GM20431 (cell line): ENCODE data around the gene FAM227B.
"Not testable (repeated sequence)": the region's sequence is repeated elsewhere in the genome, so short reads cannot be mapped to it uniquely, and the experiment has no call there.

Source experiments
- in situ Hi-C: fragments of 300-500 bp; cut with MseI, MboI; formaldehyde crosslinking; loops from one replicate; pipeline ENCODE4 v1.15.0; 2020; ENCODE audit warnings: low sequenced_read_pairs; ENCODE audit not compliant: unreplicated experiment

FAM227B gene

DNA sequence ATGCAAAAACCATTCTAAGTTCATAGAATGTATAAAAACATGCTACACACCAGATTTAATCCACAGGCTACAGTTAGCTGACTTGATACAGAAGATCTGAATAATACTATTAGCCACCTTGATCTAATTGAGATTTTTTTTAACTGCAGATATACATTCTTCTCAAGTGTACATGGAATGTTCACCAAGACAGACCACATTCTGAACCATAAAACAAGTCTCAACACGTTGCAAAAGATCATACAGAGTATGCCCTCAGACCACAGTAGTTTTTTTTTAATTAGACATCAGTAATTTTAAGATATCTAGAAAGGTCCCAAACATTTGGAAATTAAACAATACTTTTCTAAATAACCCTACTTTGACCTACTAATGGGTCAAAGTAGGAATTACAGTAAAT is 114.3 kb downstream of the FAM227B start:
- in situ Hi-C loops, result no loop called here

- in situ Hi-C loops, result no loop called here
Observed at GRCh38 chr15:49501586-49501985, 119.0 kb downstream of the FAM227B start.

- in situ Hi-C loops, result no loop called here
Observed at GRCh38 chr15:49495993-49496753, 124.4 kb downstream of the FAM227B start.

DNA sequence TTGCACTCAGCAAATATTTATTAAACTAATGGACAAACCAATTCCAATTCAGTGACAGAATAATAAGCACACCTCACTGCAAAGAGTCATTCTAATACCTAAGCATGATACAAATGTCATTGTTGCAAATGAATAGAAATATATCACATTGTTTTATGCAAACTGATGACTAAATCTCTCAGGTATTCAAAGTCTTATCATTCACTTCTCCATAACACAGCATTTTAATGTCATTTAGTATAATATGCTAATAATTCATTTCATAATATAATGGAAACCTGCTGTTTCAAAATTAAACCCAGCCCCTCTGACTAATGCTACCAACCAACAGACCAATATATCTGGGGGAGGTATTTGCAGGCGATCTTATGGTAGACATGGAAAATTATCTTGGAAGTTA is 125.8 kb downstream of the FAM227B start:
- in situ Hi-C loops, result no loop called here

DNA sequence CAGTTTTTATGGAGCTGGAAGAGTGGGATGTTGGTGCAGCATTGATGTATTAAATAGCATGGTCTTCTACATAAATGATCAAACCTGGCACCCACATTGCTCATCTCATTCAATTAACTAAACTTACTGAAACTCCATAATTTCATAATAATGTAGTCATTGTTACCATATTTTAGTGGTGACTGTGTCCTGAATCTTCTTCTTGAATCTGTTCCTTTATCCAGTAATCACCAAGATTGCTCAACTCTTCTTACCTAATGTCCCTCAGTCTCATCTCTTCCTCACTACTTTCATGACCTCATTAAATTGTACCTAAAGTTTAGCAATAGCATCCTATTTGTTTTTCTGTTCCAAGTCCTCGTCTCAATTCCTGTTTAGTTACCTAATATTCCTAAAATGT is 127.8 kb downstream of the FAM227B start:
- in situ Hi-C loops, result no loop called here

DNA sequence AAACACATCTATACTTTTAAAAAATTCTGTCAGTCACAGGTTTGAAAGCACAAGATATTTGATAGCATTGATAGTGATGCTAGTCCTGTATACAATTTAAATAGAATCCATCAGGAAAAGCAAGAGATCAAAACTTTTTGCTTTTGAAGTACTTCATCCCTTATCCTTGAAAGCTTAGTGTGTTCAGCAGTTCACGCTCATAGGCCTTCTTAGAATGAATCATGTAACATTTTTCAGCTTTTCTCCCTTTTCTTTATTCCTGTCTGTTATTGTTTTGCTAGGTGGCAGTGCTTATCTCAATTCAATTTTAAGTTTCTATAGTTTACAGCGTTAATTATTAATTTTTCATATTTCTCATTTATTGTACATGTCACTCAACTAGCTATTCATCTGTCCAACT is 128.5 kb downstream of the FAM227B start:
- in situ Hi-C loops, result no loop called here

DNA sequence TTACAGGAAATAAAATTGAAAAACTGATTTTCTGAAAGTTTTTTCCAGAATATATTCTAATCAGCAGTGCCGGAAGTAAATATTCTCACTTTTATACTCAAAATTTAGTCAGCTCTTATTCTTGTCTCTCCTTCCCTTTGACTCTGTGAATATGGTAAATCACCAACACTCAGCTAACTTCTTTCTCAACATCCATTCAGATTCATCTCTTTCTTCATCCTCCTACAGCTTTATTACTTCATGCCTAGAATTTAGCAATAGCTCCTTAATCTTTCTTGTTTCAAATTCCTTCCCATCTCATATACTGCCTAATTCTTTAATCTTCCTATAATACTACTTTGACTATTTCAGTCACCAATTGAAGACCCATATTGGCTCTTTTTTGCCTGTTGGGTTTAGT is 129.7 kb downstream of the FAM227B start:
- in situ Hi-C loops, result no loop called here

DNA sequence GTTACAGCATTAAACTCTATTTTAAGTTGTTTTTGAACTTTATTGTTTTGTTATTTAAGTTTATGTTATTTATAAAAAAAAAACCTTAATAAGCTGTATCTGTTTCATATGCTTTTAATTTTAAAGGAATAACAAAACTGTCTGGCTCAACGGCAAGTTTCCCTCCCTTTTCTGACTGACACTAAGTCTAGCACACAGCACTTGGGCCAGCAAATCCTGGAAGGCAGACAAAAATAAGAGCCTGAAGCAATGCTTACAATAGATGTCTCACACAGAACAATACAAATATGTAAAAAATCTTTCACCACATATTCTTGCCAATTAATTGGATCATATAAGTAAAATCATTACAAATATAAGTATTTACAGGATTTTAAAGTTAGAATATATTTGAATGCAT is 135.2 kb downstream of the FAM227B start:
- in situ Hi-C loops, result not testable (repeated sequence)

GRCh38 chr15:49478982-49479381 is 141.6 kb downstream of the FAM227B start:
- in situ Hi-C loops, result not testable (repeated sequence)

- in situ Hi-C loops, result not testable (repeated sequence)
Observed at GRCh38 chr15:49478021-49478420, 142.6 kb downstream of the FAM227B start.

- in situ Hi-C loops, result no loop called here
Observed at GRCh38 chr15:49473031-49473430, 147.6 kb downstream of the FAM227B start.

- in situ Hi-C loops, result no loop called here
Observed at GRCh38 chr15:49472338-49472737, 148.3 kb downstream of the FAM227B start.

DNA sequence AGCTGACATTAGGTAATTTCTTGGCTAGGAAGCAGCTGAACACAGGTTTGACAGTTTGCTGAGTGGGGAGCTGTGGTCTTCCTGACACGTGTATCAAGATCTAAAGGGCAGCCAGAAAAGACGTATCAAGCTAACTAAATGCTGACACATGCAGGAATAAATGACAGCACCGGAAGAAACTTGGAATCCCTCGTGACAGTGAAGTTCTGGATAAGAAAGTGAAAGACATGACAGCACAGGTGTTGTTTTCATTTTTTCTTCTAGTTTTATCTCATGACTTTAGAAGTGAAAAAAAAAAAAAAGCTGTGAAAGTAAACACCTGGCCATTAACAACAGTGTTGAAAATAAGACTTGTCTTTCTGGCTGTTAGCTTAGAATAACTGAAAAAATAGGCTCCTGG is 148.9 kb downstream of the FAM227B start:
- in situ Hi-C loops, result no loop called here

DNA sequence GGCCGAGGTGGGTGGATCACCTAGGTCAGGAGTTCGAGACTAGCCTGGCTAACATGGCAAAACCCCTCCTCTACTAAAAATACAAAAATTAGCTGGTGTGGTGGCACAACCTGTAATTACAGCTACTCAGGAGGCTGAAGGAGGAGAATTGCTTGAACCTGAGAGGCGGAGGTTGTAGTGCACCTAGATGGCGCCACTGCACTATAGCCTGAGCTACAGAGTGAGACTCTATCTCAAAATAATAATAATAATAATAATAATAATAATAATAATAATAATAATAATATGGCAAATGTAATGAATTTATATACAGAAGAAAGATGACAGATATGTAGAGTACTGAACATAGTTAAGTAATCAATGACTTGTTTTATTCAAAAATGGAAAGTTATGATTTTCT is 149.4 kb downstream of the FAM227B start:
- in situ Hi-C loops, result not testable (repeated sequence)

DNA sequence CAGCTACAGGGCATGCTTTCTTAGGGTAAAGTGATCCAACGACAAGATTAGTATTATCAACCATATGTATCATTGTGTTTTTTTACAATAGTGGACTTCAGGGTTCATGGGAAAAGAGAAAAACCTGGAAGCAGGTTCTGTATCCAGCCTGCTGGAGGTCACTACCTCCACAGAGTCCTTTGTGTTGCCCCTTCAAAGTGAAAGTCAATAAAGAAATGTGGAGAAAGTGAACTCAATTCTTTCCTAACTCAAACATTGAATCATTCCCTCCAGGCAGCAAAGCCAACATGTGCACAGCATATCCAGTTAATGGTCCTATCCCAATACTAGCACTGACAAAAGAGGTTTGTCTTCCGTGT is 152.2 kb downstream of the FAM227B start:
- in situ Hi-C loops, result no loop called here

DNA sequence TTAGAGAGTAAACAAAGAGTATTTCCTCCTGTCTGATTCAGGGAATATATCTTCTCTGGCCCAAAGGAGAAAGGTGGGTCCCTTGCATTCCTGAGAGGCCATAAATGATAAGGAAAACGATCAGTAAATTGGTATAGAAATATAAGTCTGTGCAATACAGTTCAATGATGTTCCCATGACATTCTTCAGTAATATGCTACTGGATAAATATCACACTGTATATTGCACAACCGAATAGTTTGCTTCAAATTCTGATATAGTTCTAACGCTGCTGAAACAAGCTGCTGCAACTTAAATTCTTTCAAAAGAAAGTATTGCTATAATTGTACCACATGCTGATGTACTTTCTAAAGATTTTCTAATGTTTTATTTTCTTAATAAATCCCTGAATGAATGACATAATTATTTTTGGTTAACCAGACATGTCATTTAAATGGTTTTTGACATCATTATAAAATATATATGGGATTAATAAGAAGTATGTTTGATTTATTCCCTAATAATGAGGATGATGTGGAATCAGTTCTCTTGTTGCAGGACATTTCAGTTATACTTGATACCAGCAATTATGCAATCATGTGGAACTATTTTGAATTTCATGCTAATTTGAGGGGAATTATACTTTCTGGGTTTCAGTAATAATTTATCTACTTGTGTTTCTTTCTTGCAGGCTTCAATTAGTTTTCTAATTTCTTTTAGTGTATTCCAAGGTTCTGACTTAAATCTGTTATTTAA is 152.7 kb downstream of the FAM227B start:
- in situ Hi-C loops, result no loop called here

GRCh38 chr15:49466119-49466518 is 154.5 kb downstream of the FAM227B start:
- in situ Hi-C loops, result no loop called here

GRCh38 chr15:49464522-49464921 is 156.1 kb downstream of the FAM227B start:
- in situ Hi-C loops, result no loop called here

DNA sequence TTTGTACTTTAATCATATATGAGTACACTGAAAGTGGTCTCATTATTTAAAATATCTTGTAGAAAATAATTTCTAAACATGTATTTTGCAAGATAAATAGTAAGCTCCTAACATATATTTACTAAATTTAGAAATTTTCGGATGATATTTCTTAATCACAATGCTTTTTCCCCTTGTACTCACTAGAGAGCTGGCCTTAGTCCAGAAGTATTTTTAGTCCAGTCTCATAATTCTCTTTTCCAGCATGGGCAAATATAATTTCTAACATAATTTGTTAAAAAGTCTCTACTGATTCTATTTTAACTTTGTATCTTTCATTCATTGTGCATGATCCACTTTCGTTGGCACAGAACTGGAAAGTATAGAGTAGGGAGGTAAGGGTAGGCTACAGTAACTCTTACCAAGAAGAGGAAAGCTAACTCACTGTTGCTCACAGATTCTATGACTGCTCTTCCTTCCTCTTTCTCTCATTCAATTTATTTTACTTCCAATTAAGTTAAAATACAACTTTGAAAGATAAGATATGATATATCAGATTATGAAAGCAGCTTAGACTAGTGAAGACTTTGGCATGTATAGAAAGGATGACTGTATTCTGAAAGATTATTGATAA is 158.3 kb downstream of the FAM227B start:
- in situ Hi-C loops, result no loop called here

DNA sequence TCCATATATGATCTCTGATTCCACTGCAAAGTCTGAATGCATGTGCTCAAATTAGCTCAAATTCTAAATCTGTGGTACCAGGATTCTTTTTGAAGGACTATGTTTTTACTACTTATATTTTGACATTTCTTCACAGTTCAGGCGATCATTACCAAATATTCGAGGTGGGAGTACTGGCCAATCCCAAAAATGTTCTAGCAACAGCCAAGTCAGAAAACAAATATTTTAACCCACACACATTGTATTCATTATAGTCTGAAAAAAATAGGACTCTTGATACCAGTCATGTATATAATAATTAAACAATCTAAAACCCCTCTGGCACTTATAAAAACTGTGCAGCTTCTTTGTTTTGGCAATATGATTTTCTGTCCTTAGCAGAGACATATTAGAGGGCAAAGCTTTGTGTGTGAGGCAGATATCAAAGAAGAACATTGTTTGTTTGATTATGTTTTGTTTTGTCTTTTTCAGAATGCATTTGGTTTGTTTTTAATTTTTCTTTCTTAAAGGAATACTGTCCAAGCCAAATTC is 160.1 kb downstream of the FAM227B start:
- in situ Hi-C loops, result no loop called here

- in situ Hi-C loops, result no loop called here
Observed at GRCh38 chr15:49458145-49458544, 162.5 kb downstream of the FAM227B start.
